HPDE6-E6E7 (cell line): Measurements from ENCODE around the gene RAD51B.

Experiments used
- DNase-seq: peaks from one replicate; pipeline ENCODE4 v3.0.0; 2011; ENCODE audit warnings: missing footprints; ENCODE audit errors: extremely low spot score

The RAD51B gene

DNA sequence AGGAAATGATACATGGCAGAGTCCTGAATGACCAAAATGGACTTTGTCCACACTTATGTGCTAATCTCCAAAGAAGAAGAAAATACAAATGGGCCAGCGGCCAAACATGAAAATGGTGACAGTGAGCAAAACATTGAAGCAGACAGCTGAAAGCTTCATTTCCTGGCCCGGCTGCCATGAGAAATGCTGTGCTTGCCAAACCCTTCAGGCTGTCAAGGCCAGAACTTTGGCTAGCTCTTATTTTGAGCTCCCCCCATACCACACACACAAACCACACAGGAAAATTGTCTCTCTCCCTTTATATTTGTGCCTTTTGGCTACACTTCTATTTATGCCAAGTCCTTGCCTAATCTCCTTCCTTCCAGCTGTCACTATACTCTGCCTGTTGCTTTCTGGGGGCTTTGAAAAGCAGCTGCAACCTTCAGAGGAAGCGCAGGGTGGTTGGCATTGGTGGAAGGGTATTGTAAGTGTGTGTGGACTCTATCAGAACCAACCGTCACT, 323.8 kb downstream of the RAD51B start:
- DNase-seq, result no peak

DNA sequence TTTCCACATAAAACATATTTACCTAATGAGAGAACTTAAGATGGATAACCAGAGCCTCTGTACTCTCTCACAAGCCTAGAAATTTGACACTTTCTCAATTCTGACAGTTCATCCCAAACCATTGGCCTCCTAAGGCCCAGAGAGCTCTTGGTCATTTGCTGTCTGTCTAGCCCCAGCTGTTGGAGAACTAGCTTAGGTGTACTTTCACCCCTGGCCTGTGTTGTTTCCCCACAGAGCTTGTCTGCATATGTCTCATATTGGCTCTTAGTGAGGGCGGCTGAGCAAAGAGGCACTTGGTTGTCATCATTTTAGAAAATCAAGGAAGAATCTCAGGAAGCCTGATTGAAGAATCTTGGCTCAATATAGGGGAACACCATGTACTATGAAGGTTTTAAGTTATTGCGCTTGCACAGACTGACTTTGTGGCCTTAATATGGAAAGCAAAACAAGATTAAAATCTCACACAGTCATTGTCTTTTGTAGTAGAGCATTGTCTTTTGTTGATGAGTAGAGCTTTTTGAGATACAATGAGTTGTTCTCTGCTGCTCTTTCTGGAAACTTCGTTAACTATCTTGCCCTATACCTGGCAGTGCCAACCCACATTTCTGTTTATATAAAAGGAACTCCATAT, 324.6 kb downstream of the RAD51B start:
- DNase-seq, result no peak

- DNase-seq, result no peak
Measured at GRCh38 chr14:68145036-68145435, 325.5 kb downstream of the RAD51B start.

- DNase-seq, result no peak
Measured at GRCh38 chr14:68145539-68145938, 326.0 kb downstream of the RAD51B start.

GRCh38 chr14:68146818-68147217, 327.2 kb downstream of the RAD51B start:
- no peak for DNase-seq

DNA sequence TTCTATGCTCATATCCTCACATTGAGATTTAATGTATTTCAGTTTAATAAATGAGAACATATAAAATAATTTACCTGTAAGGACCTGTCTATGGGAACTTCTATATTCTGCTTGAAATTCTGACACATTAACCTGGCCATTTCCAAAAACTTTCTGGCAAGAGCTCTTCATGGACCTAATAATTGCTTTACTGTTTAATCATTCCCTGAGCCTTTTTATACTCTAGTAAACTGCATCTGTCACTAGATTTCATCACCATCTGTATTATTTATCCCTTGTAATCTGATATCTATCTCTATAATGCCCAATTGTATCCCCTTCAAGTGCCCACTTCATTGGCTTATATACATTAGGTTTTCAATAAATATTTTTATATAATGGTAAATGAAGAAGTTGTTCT, 327.7 kb downstream of the RAD51B start:
- DNase-seq, result no peak

DNA sequence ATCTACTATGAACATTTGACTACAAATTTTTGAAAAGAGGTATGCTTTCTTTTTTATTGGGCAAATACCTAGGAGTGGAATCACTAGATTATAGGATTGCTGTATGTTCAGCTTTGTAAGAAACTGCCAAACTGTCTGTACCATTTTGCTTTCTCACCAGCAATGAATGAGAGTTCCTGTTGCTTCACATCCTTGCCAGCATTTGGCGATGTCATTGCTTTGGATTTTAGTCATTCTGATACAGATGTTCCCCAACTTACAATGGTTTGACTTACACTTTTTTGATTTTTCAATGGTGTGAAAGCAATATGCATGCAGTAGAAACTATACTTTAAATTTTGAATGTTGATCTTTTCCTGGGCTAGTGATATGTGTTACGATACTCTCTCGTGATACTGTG, 328.7 kb downstream of the RAD51B start:
- no peak for DNase-seq

DNA sequence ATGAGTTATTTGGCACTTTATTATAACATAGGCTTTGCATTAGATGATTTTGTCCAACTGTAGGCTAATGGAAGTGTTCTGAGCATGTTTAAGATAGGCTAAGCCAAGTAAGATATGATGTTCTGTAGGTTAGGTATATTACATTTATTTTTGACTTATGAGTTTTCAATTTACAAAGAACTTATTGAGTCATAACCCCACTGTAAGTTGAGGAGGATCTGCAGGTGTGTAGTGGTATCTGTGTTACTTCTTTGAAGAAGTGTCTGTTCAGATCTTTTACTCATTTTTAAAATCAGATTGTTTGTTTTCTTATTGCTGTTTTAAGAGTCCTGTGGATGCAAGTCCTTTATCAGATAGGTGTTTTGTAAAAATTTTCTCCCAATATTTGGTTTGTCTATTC, 329.2 kb downstream of the RAD51B start:
- DNase-seq, result no peak

- no peak for DNase-seq
Measured at GRCh38 chr14:68153275-68153674, 333.7 kb downstream of the RAD51B start.

- DNase-seq, result no peak
Measured at GRCh38 chr14:68154275-68154674, 334.7 kb downstream of the RAD51B start.

- no peak for DNase-seq
Measured at GRCh38 chr14:68157971-68158371, 338.4 kb downstream of the RAD51B start.

DNA sequence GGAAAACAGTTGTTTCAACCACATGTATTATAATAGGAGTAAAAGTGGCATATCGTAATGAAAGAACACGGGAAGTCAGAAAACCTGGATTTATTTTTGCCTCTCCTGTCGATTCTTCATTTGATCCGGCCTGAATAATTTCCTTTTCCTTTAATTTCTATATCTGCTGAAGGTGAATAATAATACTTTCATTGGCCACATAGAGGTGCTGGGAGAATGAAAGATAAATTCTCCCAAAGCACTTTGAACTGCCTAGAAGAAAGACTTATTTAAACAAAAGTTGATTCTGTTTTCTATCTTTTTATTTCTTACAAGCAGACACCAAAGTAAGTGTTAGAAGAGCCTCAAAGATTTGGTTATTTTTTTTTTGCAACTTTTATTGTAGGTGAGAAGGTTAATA, 339.1 kb downstream of the RAD51B start:
- DNase-seq, result no peak

GRCh38 chr14:68159701-68160633, 340.4 kb downstream of the RAD51B start:
- no peak for DNase-seq

- DNase-seq, result no peak
Measured at GRCh38 chr14:68160779-68161546, 341.4 kb downstream of the RAD51B start.

GRCh38 chr14:68162887-68163286, 343.3 kb downstream of the RAD51B start:
- DNase-seq, result no peak

- no peak for DNase-seq
Measured at GRCh38 chr14:68164711-68165113, 345.1 kb downstream of the RAD51B start.

GRCh38 chr14:68165274-68165843, 345.8 kb downstream of the RAD51B start:
- DNase-seq, result no peak

DNA sequence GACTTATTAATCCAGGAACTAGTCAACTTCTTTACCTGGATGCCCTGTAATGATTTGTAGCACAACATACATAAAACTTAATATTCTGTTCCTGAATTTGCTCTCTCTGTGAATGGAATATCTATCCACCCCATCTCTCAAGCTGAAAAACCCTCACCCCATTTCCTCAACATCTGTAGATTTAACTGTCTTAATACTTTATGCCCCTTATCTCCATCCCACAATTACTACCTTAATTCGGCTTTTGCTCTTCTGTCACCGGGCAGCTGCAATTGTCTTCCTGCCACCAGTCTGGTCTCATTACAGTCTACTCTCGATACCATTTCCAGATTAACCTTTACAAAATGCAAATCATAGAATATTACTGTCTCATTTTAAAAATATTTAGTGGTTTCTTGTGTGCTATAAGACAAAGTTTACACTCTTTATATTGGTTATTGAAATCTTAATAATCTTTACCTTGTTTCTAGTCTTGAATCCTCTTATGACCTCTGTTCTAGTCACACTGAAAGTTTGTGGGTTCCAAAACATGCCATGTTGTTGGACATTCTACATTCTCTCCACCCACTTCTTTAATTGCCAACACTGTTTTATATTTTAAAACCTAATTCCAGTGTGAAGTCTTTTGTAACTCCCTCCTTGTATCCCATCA, 347.3 kb downstream of the RAD51B start:
- DNase-seq, result no peak

GRCh38 chr14:68167383-68168087, 348.0 kb downstream of the RAD51B start:
- DNase-seq, result no peak

- DNase-seq, result no peak
Measured at GRCh38 chr14:68168460-68169109, 349.0 kb downstream of the RAD51B start.
